ENCODE results near the gene SNAP25.

Gene SNAP25

GRCh38 chr20:10209091-10209490, 9.5 kb upstream of the SNAP25 start:
- intact Hi-C loops (cut with DNase I), result no loop called here
- DNase-seq, result no peak

- intact Hi-C loops (cut with DNase I), result no loop called here
- no peak for DNase-seq
These were observed 5.1 kb upstream of the SNAP25 start for GRCh38 chr20:10213526-10213925.

- DNase-seq, result no peak
- intact Hi-C loops (cut with DNase I), result loop anchor here (5.0 kb wide), 1 partner anchor 216 kb away; the partner anchor contains the start of gene MKKS
These were observed 2.4 kb upstream of the SNAP25 start for GRCh38 chr20:10216146-10216791.

GRCh38 chr20:10217721-10218410, 764 bp upstream of the SNAP25 start:
- intact Hi-C loops (cut with DNase I), result loop anchor here (5.0 kb wide), 1 partner anchor 214 kb away; the partner anchor contains the start of gene MKKS
- DNase-seq, result peak in 41 of 42 donors; percentile 19 to 77 (median 56)

DNA sequence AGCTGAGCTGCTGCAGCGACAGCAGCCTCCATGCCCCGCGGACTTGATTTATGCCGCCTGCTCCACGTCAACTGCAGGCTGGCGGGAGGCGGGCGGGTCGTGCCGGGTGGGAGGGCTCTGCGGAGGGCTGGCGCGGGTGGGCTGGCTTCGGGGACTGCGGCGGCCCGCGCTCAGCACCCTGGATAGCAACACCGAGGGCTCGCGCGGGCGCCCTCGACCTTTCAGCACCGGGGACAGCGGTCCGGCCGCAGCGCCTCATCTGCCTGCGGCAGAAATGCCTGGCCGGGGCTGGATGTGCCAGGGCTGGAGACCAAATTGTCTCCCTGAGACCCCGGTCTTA, 792 bp downstream of the SNAP25 start:
- intact Hi-C loops (cut with DNase I), result loop anchor here (5.0 kb wide), 1 partner anchor 213 kb away; the partner anchor contains the start of gene MKKS

DNA sequence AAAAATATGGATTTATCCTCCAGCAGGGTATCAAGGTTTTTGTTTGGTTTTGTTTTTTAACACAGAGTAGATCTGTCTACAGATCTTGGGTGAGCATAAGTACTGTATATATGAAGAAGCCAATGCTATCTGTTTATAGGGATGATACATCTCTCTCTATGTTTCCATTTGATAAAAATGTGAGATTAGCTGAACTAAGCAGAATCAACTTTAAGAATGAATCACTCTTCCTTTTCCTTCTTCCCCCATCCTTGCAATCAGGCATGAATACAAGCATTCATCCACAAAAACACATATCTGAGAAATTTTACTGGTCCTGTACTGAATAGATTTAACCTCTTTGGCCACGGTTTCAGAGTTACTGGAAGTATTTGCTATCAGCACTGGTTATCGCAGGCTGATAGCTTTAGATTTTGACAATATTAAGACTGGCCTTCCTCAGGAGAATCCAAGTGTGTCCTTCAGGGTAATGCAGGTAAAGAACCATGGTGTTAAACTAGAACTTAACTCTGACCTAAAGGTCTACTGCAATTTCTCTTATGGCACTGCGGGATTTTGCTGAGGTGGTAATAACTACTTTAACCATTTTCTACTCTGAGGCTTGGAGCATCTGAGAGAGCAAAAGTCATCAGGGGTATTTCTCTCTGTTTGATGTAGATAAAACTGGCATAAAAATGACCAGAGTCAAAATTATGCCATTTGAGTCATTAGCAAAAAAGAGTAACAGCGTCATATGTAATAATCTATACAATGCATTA, 1.5 kb downstream of the SNAP25 start:
- intact Hi-C loops (cut with DNase I), result loop anchor here (5.0 kb wide), 1 partner anchor 212 kb away; the partner anchor contains the start of gene MKKS
- no peak for DNase-seq

More for the DNA sequence above, 792 bp downstream of the SNAP25 start:
- DNase-seq, result peak; percentile 48 to 92 (median 82)

GRCh38 chr20:10221021-10221420, 2.4 kb downstream of the SNAP25 start:
- intact Hi-C loops (cut with DNase I), result no loop called here
- peak in 4 of 42 donors; percentile 4 to 33 (median 25) for DNase-seq

GRCh38 chr20:10225439-10226060, 6.9 kb downstream of the SNAP25 start:
- intact Hi-C loops (cut with DNase I), result no loop called here
- no peak for DNase-seq

GRCh38 chr20:10228330-10228729, 9.7 kb downstream of the SNAP25 start:
- no peak for DNase-seq
- intact Hi-C loops (cut with DNase I), result no loop called here

GRCh38 chr20:10231290-10231689, 12.7 kb downstream of the SNAP25 start:
- intact Hi-C loops (cut with DNase I), result no loop called here
- DNase-seq, result no peak

DNA sequence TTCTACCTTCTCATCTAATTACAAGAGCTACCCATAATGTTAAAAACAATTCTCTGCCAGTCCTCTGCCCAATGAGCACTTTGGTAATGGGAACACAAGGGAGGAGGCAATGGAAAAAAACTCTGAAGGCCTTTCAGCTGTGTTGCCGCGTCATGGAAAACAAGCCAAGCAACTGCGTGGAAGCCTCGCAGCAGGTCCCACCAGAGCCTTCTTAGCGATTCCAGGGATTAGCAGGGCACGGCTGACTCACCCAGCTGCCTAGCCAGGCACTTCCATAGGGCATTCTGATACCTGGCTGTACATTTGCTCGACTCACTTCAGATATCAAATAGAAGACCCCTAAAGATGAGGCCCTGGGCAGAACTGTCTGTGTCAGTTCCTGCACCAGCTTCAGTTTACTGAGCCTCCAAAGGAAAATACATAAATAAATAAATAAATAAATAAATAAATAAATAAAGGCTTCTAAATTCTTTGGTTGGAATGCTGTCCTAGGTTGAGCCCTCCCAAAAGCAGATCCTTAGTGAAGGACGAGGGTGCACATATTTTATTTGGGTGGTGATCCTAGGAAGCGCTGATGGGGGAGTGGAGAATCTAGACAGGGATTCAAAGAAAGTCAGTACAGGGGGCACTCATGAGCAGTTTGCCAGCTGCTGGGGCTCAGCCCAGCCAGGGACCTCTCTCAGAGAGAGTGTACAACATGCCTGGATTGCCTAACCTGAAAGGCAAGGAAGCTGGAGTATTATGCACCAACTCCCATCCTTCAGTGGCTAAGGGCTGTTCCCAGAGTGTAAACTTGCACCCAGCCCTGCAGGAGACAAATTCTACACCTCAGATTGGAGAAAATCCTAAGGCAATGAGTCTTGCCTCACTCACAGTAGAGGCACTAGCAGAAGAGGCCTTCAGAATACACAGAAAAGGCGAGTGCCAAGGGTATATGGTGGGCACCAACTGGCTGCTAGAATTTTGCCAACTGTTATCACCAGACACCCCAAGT, 18.2 kb downstream of the SNAP25 start:
- peak in 1 of 42 donors; percentile 6 for DNase-seq
- intact Hi-C loops (cut with DNase I), result no loop called here

GRCh38 chr20:10239954-10240353, 21.3 kb downstream of the SNAP25 start:
- intact Hi-C loops (cut with DNase I), result no loop called here

GRCh38 chr20:10240655-10241054, 22.0 kb downstream of the SNAP25 start:
- DNase-seq, result no peak
- intact Hi-C loops (cut with DNase I), result no loop called here

More at GRCh38 chr20:10239954-10240353, 21.3 kb downstream of the SNAP25 start:
- DNase-seq, result no peak

- no peak for DNase-seq
- intact Hi-C loops (cut with DNase I), result no loop called here
These were observed 23.5 kb downstream of the SNAP25 start for GRCh38 chr20:10242166-10242565.

- DNase-seq, result peak in 5 of 42 donors; percentile 21 to 40 (median 37)
- intact Hi-C loops (cut with DNase I), result no loop called here
These were observed 28.8 kb downstream of the SNAP25 start for GRCh38 chr20:10247440-10247839.

- intact Hi-C loops (cut with DNase I), result no loop called here
These were observed 30.6 kb downstream of the SNAP25 start for GRCh38 chr20:10249048-10249770.

DNA sequence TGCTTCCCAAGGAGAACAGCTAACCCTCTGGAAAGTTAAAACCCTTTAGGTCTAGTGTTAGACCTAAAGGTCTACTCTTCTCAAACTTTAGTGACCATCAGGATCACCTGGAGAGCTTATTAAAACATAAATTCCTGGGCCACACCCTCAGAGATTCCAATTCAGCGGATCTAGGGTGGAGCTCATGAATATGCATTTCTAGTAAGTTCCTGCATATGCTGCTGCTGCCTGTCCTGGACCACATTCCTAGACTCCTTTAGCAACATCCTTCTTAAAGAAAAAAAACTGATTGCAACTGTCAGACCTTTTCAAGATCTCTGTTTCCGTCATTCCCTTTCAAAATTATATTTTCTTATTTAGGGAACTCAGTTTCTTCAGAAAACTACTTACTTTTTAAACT, 31.2 kb downstream of the SNAP25 start:
- DNase-seq, result no peak
- intact Hi-C loops (cut with DNase I), result no loop called here

More at GRCh38 chr20:10249048-10249770, 30.6 kb downstream of the SNAP25 start:
- DNase-seq, result no peak
